ENCODE data around the gene SLA2. TPM values are rescaled to one million over a fixed set of nuclear protein-coding genes. Genes with fewer than 3 reads are reported as not detected.
"Not testable (repeated sequence)": the region's sequence is repeated elsewhere in the genome, so short reads cannot be mapped to it uniquely, and the experiment has no call there.

SLA2 gene
- polyA plus RNA-seq, 3 donors = 0.40 to 0.63 (median 0.52) TPM

- DNase-seq = no peak
Measured at GRCh38 chr20:36647196-36648121, 1.5 kb upstream of the SLA2 start.

GRCh38 chr20:36646678-36647077 lies 682 bp upstream of the SLA2 start:
- no peak for DNase-seq

GRCh38 chr20:36645353-36645752 lies 643 bp downstream of the SLA2 start:
- no peak for DNase-seq

GRCh38 chr20:36644706-36645095 lies 1.3 kb downstream of the SLA2 start:
- no peak for DNase-seq

- no peak for DNase-seq
Measured at GRCh38 chr20:36644032-36644705, 1.8 kb downstream of the SLA2 start.

GRCh38 chr20:36642136-36642535 lies 3.9 kb downstream of the SLA2 start:
- no peak for DNase-seq

GRCh38 chr20:36641506-36641843 lies 4.5 kb downstream of the SLA2 start:
- no peak for DNase-seq

GRCh38 chr20:36638876-36639400 lies 7.1 kb downstream of the SLA2 start:
- DNase-seq = not testable (repeated sequence)

GRCh38 chr20:36634342-36634741 lies 11.7 kb downstream of the SLA2 start:
- DNase-seq = no peak

GRCh38 chr20:36633285-36633772 lies 12.7 kb downstream of the SLA2 start:
- DNase-seq = no peak

GRCh38 chr20:36632487-36633284 lies 13.3 kb downstream of the SLA2 start:
- DNase-seq = no peak

GRCh38 chr20:36632147-36632486 lies 13.9 kb downstream of the SLA2 start:
- DNase-seq = no peak

GRCh38 chr20:36631646-36632045 lies 14.3 kb downstream of the SLA2 start:
- no peak for DNase-seq

- DNase-seq = no peak
Measured at GRCh38 chr20:36629719-36630681, 16.0 kb downstream of the SLA2 start.

- DNase-seq = no peak
Measured at GRCh38 chr20:36628076-36628475, 17.9 kb downstream of the SLA2 start.

- DNase-seq = no peak
Measured at GRCh38 chr20:36624944-36625324, 21.1 kb downstream of the SLA2 start.

GRCh38 chr20:36624068-36624943 lies 21.7 kb downstream of the SLA2 start:
- DNase-seq = no peak

GRCh38 chr20:36623444-36623843 lies 22.6 kb downstream of the SLA2 start:
- no peak for DNase-seq

GRCh38 chr20:36620917-36621316 lies 25.1 kb downstream of the SLA2 start:
- DNase-seq = no peak
